EL (cell line): Measurements from ENCODE around the gene MTNR1B.

Experiments
- DNase-seq: peaks from one replicate; pipeline ENCODE4 v3.0.0-alpha.2; 2016

MTNR1B gene

GRCh38 chr11:92969634-92970347 is at the start of gene MTNR1B:
MTNR1B (plus strand) TSS chr11:92969651; CDS start chr11:92969726, 75 bp downstream.
- DNase-seq: no peak

GRCh38 chr11:92920331-92920730 is 49.1 kb upstream of the MTNR1B start:
- no peak for DNase-seq

- DNase-seq: no peak
Measured at GRCh38 chr11:92922731-92923130, 46.7 kb upstream of the MTNR1B start.

- DNase-seq: peak; percentile 8
Measured at GRCh38 chr11:92929246-92929645, 40.2 kb upstream of the MTNR1B start.

GRCh38 chr11:92929653-92930052 is 39.8 kb upstream of the MTNR1B start:
- DNase-seq: no peak

- DNase-seq: peak; percentile 13
Measured at GRCh38 chr11:92931746-92932422, 37.6 kb upstream of the MTNR1B start.

GRCh38 chr11:92939305-92939704 is 30.1 kb upstream of the MTNR1B start:
- DNase-seq: no peak

GRCh38 chr11:92941676-92942571 is 27.5 kb upstream of the MTNR1B start:
- DNase-seq: peak; percentile 48

- DNase-seq: no peak
Measured at GRCh38 chr11:92946707-92947106, 22.7 kb upstream of the MTNR1B start.

- DNase-seq: no peak
Measured at GRCh38 chr11:92948116-92948515, 21.3 kb upstream of the MTNR1B start.

- no peak for DNase-seq
Measured at GRCh38 chr11:92954003-92954402, 15.4 kb upstream of the MTNR1B start.

GRCh38 chr11:92955860-92956259 is 13.6 kb upstream of the MTNR1B start:
- DNase-seq: no peak

- DNase-seq: no peak
Measured at GRCh38 chr11:92960886-92961285, 8.6 kb upstream of the MTNR1B start.

- DNase-seq: no peak
Measured at GRCh38 chr11:92962446-92962845, 7.0 kb upstream of the MTNR1B start.

GRCh38 chr11:92964471-92964870 is 5.0 kb upstream of the MTNR1B start:
- DNase-seq: no peak

- no peak for DNase-seq
Measured at GRCh38 chr11:92965196-92965595, 4.3 kb upstream of the MTNR1B start.

- DNase-seq: no peak
Measured at GRCh38 chr11:92967178-92967577, 2.3 kb upstream of the MTNR1B start.

GRCh38 chr11:92967867-92968266 is 1.6 kb upstream of the MTNR1B start:
- no peak for DNase-seq

- DNase-seq: no peak
Measured at GRCh38 chr11:92969293-92969633, 188 bp upstream of the MTNR1B start.

GRCh38 chr11:92972248-92972647 is 2.8 kb downstream of the MTNR1B start:
- DNase-seq: no peak

- DNase-seq: no peak
Measured at GRCh38 chr11:92975285-92975684, 5.8 kb downstream of the MTNR1B start.

GRCh38 chr11:92976681-92977080 is 7.2 kb downstream of the MTNR1B start:
- DNase-seq: no peak

- no peak for DNase-seq
Measured at GRCh38 chr11:92977401-92977800, 8.0 kb downstream of the MTNR1B start.
